HG03103 (cell line): Measurements from ENCODE around the gene SLC6A20.

Experiments used
- ATAC-seq: cut with Tn5 transposase; IDR thresholded peaks from one replicate; pipeline ENCODE4 v1.9.1; 2021; ENCODE audit warnings: low read depth; ENCODE audit not compliant: unreplicated experiment

Gene SLC6A20

DNA sequence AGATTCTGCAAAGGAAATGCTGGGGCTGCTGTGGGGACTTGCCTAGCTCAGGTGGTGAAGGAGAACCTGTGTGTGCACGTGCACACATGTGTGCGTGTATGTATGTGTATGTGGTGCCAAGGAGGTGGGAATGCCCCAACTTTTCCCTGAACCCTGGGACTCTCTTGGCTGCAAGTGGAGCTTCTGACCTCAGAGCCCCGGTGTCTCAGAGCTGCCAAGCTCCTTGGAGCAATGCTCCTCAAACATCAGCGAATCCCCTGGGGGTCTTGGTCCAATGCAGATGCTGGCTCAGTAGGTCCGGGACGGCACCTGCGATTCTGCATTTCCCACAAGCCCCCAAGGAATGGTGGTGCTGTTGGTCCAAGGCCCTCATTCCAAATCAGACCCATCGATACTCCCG lies 5.8 kb upstream of the SLC6A20 start:
- ATAC-seq, result no peak

- no peak for ATAC-seq
Observed at GRCh38 chr3:45800611-45801010, 4.3 kb upstream of the SLC6A20 start.

GRCh38 chr3:45799586-45799985 lies 3.2 kb upstream of the SLC6A20 start:
- ATAC-seq, result no peak

- ATAC-seq, result no peak
Observed at GRCh38 chr3:45798034-45798433, 1.7 kb upstream of the SLC6A20 start.

- no peak for ATAC-seq
Observed at GRCh38 chr3:45796902-45797637, 734 bp upstream of the SLC6A20 start.

GRCh38 chr3:45795509-45795881 lies 841 bp downstream of the SLC6A20 start:
- ATAC-seq, result no peak

DNA sequence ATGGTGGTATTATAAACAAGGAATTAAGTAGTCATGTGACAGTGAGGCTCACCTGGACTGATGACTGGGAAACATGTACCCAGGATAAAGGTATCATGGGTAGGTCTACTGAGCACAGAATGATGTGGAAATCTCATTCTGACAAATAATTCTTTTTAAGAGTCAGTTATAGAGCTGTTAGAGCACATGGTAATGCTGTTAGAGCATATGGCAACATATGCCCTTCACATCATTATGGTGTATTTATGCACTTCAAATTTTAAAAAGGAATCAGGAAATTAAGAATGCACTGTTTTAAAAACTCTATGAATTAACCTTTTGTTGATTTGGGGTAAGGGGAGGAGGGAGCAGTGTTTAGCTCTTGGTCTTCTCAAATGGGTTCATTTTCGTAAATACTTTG lies 1.7 kb downstream of the SLC6A20 start:
- ATAC-seq, result no peak

- ATAC-seq, result no peak
Observed at GRCh38 chr3:45794177-45794560, 2.2 kb downstream of the SLC6A20 start.

DNA sequence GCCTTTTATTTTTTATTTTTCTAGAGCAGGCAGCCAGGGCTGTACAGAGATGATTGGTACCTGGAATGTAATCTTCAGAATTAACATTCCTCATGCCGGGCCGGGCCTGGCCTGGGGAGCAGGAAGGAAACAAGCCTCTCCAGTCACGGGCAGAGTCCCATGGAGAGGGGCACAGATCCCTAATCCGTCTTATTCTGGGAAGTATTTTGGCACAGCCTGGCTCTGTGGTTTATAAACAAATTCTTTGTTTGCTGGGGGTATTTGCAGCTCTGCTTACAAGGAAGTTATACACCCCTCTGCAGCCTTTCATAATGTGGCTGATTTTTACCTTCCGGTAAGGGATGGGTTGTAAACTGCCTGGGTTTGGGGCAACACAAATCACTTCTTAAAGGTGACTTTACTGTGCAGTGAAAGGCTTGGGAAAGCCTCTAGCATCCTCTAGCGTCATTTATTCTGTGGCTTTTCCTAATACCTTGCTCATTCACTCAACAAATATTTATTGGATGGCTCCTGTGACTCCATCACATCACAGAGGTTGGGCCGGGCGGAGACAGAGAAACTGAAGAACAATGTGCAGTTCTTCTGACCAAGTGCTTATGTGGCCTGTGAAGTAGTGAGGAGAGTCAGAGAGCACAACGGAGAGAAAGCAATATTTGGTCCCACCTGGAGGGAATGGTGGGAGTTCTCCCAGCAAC lies 2.7 kb downstream of the SLC6A20 start:
- no peak for ATAC-seq

- no peak for ATAC-seq
Observed at GRCh38 chr3:45792516-45793172, 3.7 kb downstream of the SLC6A20 start.

DNA sequence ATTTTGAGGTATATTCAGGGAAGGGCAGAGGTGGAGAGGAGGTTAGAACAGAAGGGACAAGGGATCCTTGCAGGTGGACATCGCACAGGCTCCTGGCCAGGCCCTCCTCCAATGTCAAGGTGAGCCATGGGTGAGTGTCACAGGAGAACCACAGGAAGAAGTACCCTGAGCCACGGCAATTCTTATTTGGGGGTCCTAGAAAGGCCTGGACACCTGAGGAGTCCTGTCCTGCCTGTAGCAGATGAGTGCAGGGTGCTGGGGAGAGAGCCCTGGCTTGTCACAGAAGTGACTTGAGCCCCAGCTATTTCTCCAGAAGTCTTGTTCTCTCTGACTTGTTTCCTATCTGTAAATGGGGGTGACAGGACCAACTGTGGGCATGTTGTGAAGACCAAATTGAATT lies 4.3 kb downstream of the SLC6A20 start:
- ATAC-seq, result no peak

DNA sequence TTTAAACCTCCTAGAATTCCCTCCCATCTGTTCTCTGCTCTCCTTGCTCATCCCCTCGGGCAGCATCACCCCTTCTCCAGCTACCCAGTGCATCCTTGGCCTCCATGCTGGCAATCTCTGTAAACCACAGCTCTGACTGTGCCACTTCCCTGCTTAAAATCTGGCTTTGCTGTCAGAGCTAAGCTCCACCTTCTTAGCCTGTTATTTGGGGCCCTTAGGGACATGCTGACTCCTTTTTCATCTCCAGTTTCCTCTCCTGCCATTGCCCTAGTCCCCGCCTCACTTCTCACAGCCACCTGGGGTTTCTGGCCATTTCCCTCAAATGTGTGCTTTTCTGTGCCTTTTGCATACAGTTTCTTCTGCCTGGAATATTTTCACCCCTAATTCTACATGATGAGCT lies 5.7 kb downstream of the SLC6A20 start:
- no peak for ATAC-seq

DNA sequence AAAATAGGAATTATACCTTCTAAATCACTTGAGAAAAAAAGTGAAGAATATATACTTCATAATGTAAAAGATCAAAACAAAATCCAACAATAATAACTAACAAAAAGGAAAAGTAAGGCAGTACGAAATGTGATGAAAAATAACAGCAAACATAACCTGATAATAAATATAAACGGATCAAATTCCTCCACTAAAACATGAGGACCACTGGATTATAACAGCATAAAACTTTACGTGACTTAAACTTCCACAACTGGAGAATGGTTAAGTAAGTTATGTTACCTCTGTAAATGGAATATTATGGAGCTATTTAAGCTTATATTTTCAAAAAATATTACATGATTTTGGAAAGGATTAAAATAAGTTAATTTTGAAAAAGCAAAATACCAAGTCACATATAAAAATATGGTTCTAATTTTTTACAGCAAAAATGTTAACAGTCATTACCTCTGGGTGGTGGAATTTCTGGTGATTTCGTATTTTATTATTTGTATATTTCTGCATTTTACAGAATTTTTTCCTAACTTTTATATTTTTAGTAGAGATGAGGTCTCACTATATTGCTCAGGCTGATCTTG lies 7.0 kb downstream of the SLC6A20 start:
- no peak for ATAC-seq

DNA sequence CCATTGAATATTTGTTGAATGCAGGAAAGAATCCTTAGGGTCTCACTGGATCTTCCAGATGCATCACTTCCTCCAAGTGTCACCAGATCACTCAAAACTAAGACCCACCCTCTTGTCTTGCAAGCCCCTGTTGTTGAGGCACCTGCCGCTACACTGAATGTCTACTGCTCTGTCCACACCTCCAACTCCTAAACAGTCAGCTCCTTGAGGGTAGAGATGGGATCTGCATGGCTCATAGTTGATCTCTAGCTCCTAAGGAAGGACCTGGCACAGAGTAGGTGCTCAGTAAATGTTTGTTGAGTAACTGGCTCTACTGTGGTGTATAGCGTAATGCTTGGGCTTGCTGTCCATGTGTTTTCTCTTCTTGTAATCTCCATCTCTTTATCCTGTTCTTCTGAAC lies 8.8 kb downstream of the SLC6A20 start:
- ATAC-seq, result no peak

GRCh38 chr3:45786801-45787495 lies 9.4 kb downstream of the SLC6A20 start:
- no peak for ATAC-seq

- no peak for ATAC-seq
Observed at GRCh38 chr3:45785605-45786150, 10.7 kb downstream of the SLC6A20 start.

DNA sequence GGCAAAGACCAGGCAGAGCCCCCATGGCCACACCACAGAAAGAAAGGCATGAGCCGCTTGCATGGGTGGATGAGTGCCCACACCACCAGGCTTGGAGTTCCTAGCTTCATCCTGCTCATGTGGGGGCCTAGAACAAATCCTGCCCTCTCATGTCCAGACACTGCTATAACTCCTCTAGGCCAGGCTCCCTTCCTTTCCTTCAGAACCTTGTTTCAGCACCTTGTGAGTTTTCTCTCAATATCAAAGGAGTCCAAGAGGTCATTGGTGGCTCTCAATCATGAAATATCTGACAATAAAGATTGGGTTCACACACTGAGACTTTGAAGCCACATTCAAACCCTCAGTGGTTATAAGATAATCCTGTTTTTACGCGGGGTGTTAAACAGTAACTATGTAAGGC lies 12.7 kb downstream of the SLC6A20 start:
- ATAC-seq, result no peak

DNA sequence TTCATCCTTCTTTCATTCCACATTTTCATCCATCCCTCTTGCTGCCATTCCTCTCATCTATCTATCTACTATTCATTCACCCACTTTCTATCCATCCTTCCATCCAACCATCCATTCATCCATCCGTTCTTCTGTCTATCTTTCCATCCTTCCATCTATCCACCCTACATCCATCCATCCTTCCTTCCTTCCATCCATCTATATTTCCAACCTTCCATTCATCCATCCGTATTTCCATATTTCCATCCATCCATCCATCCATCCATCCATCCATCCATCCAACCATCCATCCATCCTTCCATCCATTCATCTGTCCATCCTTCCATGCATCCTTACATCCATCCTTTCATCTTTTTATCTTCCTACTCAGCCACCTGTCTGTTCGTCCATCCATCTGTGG lies 14.0 kb downstream of the SLC6A20 start:
- ATAC-seq, result no peak

DNA sequence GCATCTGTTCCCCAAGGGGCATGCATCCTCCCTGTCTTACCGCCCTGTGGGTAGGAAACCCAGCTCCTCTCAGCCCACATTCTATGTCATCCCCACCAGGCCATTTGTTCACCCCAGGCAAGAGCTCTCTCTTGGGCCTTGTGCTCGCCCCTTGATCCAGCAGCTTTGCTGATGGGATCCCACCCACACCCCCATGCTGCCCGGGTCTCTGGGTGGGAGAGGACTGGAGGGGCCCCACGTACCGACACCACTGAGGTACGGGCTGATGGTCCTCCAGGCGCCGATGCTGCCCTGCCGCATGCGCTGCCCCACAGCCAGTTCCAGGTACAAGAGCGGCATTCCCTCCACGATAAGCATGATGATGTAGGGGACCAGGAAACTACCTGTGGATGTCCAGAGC lies 14.5 kb downstream of the SLC6A20 start:
- ATAC-seq, result no peak

GRCh38 chr3:45781271-45781670 lies 15.1 kb downstream of the SLC6A20 start:
- no peak for ATAC-seq
